Upper lobe of left lung (tissue), 6 donors: ENCODE measurements around the gene OR1J1. TPM values are rescaled to one million over a fixed set of nuclear protein-coding genes. Genes with fewer than 3 reads are reported as not detected.

Source experiments
- ATAC-seq, 2 donors: fragments of 200-7000 bp; cut with Tn5 transposase; one replicate each; pipeline ENCODE4 v1.9.1; 2022; ENCODE audit warnings: mild to moderate bottlenecking in 2 of 2, moderate library complexity in 2 of 2; ENCODE audit not compliant: low FRiP score in 2 of 2
- DNase-seq, 2 donors: peaks; one replicate each; pipeline ENCODE4 v3.0.0-alpha.2; 2019 to 2020
- H3K27ac ChIP-seq, 4 donors: fragments of 200-600 bp; sonication (generic); one replicate each; pipeline ENCODE4 v1.5.1; 2016 to 2019
- H3K27me3 ChIP-seq, 4 donors: fragments of 200-600 bp; sonication (generic); one replicate each; pipeline ENCODE4 v1.5.1; 2017 to 2019
- H3K36me3 ChIP-seq, 4 donors: fragments of 200-600 bp; sonication (generic); one replicate each; pipeline ENCODE4 v1.5.1; 2016 to 2019
- H3K4me1 ChIP-seq, 4 donors: fragments of 200-600 bp; sonication (generic); one replicate each; pipeline ENCODE4 v1.5.1; 2018 to 2019
- H3K4me3 ChIP-seq, 4 donors: fragments of 200-600 bp; sonication (generic); one replicate each; pipeline ENCODE4 v1.5.1; 2017 to 2019; ENCODE audit warnings: mild to moderate bottlenecking in 2 of 4, moderate library complexity in 1 of 4
- H3K9me3 ChIP-seq, 4 donors: fragments of 200-600 bp; sonication (generic); one replicate each; pipeline ENCODE4 v1.5.1; 2018 to 2019
- EP300 ChIP-seq, 4 donors: sonication (generic); formaldehyde crosslinking; IDR thresholded peaks; one replicate each; pipeline ENCODE4 v1.5.1; 2017; ENCODE audit warnings: antibody characterized with exemption in 4 of 4, control low read depth in 2 of 4
- POLR2A ChIP-seq, 4 donors: fragments of 450-650 bp; IDR thresholded peaks; one replicate each; pipeline ENCODE4 v1.5.1; 2016 to 2017; ENCODE audit warnings: antibody characterized with exemption in 4 of 4, mild to moderate bottlenecking in 2 of 4
- POLR2AphosphoS5 ChIP-seq, 2 donors: sonication (generic); formaldehyde crosslinking; IDR thresholded peaks; one replicate each; pipeline ENCODE4 v1.5.1; 2017; ENCODE audit warnings: antibody characterized with exemption in 2 of 2
- WGBS, 2 donors: methylation state at CpG; one replicate each; pipeline ENCODE4 v1.1.5; 2017 to 2018; 5-methylcytosine and 5-hydroxymethylcytosine counted together
- total RNA-seq, 6 donors: library from RNA; depleted of rRNA in 4 of 6; stranded (reverse); fragments of >200 nt in 4 of 6; gene quantifications; one replicate each; pipeline versions ENCODE4 v1.1.0 to v1.2.1, GENCODE V29; 2016 to 2021
- TF ChIP-seq, protein P1 (sequence below), 6 experiments: fragments of 450-650 bp in 4 of 6; fragments of 200-600 bp in 2 of 6; sonication (generic) in 2 of 6; IDR thresholded peaks; one replicate each; pipeline ENCODE4 v1.5.1; 2016 to 2019; ENCODE audit warnings: antibody characterized with exemption in 6 of 6
- donor health status: DM: no; HTN: no; CAD: no; lungs with moderate emphysema.
- donor health status: DM: no; HTN: yes; CAD: no; lungs with severe emphysema.

Gene OR1J1, protein sequence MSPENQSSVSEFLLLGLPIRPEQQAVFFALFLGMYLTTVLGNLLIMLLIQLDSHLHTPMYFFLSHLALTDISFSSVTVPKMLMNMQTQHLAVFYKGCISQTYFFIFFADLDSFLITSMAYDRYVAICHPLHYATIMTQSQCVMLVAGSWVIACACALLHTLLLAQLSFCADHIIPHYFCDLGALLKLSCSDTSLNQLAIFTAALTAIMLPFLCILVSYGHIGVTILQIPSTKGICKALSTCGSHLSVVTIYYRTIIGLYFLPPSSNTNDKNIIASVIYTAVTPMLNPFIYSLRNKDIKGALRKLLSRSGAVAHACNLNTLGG
- total RNA-seq: not detected

DNA sequence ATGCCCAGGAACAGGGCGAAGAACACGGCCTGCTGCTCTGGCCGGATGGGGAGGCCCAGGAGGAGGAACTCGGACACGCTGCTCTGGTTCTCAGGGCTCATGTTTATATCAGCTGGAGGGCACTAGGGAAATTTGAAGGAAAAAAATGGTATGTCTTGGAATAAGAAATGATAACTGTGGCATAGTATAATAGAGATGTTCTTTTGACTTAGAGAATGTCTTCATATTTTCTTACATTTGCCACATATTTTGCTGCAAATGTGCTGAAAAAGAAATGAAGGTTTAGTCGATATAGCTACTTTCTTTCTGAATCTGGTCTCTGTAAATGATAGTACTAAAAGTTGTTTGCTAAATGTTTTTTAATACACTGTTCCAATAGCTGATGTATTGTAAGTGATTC is at the start of gene OR1J1:
TSS of gene OR1J1 (minus strand) at position 101 of the 400 bp plus-strand sequence. CDS start at position 101, 0 bp downstream.
- no peaks in the 10 kb centered on the region for H3K4me1 ChIP-seq
- 92 to 93% methylated on average over 6 of the region's 6 CpGs for WGBS, 2 donors
- DNase-seq (peak in 1 of 2 donors; percentile 14), ATAC-seq (no peak)
- no peaks in the 10 kb centered on the region for H3K27me3 ChIP-seq
- no peak within 1 kb of the TSS for H3K4me3 ChIP-seq
- no peaks in the 10 kb centered on the region for H3K36me3 ChIP-seq
- no peaks in the 10 kb centered on the region for H3K9me3 ChIP-seq
- TF ChIP-seq EP300 (IDR thresholded peaks at IDR 0.05): no peak
- TF ChIP-seq, protein P1, sequence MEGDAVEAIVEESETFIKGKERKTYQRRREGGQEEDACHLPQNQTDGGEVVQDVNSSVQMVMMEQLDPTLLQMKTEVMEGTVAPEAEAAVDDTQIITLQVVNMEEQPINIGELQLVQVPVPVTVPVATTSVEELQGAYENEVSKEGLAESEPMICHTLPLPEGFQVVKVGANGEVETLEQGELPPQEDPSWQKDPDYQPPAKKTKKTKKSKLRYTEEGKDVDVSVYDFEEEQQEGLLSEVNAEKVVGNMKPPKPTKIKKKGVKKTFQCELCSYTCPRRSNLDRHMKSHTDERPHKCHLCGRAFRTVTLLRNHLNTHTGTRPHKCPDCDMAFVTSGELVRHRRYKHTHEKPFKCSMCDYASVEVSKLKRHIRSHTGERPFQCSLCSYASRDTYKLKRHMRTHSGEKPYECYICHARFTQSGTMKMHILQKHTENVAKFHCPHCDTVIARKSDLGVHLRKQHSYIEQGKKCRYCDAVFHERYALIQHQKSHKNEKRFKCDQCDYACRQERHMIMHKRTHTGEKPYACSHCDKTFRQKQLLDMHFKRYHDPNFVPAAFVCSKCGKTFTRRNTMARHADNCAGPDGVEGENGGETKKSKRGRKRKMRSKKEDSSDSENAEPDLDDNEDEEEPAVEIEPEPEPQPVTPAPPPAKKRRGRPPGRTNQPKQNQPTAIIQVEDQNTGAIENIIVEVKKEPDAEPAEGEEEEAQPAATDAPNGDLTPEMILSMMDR (IDR thresholded peaks at IDR 0.05): no peak
- TF ChIP-seq POLR2A (IDR thresholded peaks at IDR 0.05): no peak
- no peak for TF ChIP-seq POLR2AphosphoS5 (IDR thresholded peaks at IDR 0.05)
- no peak within 1 kb of the TSS for H3K27ac ChIP-seq

DNA sequence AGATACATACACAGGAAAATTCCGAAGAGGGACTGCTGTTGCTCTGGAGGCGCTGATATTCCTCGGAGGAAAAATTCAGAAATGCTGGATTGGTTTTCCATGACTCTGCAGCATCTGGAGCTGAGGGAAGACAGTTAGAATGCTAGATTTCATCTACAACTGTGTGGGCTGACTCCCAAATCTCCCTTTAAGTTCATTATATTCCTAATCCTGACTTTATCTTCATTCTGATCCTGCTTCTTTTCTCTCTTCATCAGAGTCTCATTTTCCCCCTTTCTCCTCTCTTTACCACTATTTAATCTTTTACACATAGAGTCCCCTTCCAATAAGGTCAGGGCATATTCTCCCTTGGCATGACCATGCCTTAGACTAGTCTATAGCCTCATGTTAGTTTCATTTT is 49.5 kb upstream of the OR1J1 start, which contains the start of gene OR1N1:
TSS of gene OR1N1 (minus strand) at position 101 of the 400 bp plus-strand sequence. CDS start at position 101, 0 bp downstream.
- no peaks in the 10 kb centered on the region for H3K4me1 ChIP-seq
- 76 to 88% methylated on average over 3 of the region's 3 CpGs for WGBS, 2 donors
- no peaks in the 10 kb centered on the region for H3K9me3 ChIP-seq
- no peak for DNase-seq
- no peak for TF ChIP-seq POLR2AphosphoS5 (IDR thresholded peaks at IDR 0.05)
- no peak within 1 kb of the TSS for H3K27ac ChIP-seq
- no peaks in the 10 kb centered on the region for H3K36me3 ChIP-seq
- ATAC-seq: no peak
- H3K4me3 ChIP-seq: no peak within 1 kb of the TSS
- no peaks in the 10 kb centered on the region for H3K27me3 ChIP-seq

DNA sequence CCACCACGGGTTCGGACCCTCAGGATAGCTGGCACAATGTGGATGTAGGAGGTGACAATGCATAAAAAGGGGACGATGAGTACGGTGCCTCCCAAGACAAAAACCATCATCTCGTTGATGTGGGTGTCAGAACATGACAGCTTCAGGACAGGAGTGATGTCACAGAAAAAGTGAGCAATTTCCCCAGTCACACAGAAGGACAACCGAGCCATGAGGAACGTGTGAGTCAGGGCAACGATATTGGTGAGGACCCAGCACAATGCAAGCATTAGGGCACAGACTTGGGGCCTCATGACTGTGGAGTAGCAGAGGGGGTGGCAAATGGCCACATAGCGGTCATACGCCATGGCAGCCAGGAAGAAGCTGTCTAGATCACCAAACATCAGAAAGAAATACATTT is 48.9 kb upstream of the OR1J1 start:
- TF ChIP-seq POLR2AphosphoS5 (IDR thresholded peaks at IDR 0.05): no peak
- TF ChIP-seq EP300 (IDR thresholded peaks at IDR 0.05): no peak
- TF ChIP-seq, protein P1 (IDR thresholded peaks at IDR 0.05): no peak
- no peak for TF ChIP-seq POLR2A (IDR thresholded peaks at IDR 0.05)
- Histone ChIP-seq H3K27ac (no peak overlapping the region), H3K4me1 (no peaks in the 10 kb centered on the region), H3K4me3 (no peak overlapping the region), H3K9me3 (no peaks in the 10 kb centered on the region), H3K27me3 (no peaks in the 10 kb centered on the region), H3K36me3 (no peaks in the 10 kb centered on the region)
- WGBS, 2 donors: 79 to 85% methylated on average over 10 of the region's 10 CpGs
- DNase-seq (no peak), ATAC-seq (no peak)

DNA sequence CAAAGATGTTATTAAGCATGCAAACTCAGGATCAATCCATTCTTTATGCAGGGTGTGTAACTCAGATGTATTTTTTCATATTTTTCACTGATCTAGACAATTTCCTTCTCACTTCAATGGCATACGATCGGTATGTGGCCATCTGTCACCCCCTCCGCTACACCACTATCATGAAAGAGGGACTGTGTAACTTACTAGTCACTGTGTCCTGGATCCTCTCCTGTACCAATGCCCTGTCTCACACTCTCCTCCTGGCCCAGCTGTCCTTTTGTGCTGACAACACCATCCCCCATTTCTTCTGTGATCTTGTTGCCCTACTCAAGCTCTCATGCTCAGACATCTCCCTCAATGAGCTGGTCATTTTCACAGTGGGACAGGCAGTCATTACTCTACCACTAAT is 41.6 kb upstream of the OR1J1 start:
- ATAC-seq (no peak), DNase-seq (no peak)
- Histone ChIP-seq H3K36me3 (no peaks in the 10 kb centered on the region), H3K27ac (no peak overlapping the region), H3K4me3 (no peak overlapping the region), H3K9me3 (no peaks in the 10 kb centered on the region), H3K4me1 (no peaks in the 10 kb centered on the region), H3K27me3 (no peaks in the 10 kb centered on the region)
- TF ChIP-seq POLR2AphosphoS5 (IDR thresholded peaks at IDR 0.05): no peak
- no peak for TF ChIP-seq EP300 (IDR thresholded peaks at IDR 0.05)
- TF ChIP-seq, protein P1 (IDR thresholded peaks at IDR 0.05): no peak
- no peak for TF ChIP-seq POLR2A (IDR thresholded peaks at IDR 0.05)
- 92 to 93% methylated on average over 3 of the region's 3 CpGs for WGBS, 2 donors

DNA sequence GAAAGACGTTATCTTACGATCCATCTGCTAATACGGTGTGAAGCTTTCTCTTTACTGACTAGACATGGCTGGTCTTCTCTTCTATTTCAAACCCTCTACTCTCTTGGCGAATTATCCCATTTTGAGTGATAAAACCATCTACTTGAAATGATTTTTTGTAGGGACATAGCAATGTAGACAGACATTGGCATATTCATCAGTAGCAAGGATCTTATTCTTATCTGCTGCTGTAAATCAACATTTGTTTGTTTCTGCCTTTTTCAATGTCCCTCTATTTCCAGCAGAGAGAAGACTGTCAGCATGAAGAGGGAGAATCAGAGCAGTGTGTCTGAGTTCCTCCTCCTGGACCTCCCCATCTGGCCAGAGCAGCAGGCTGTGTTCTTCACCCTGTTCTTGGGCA is 41.1 kb upstream of the OR1J1 start, which contains the start of gene OR1J4:
TSS of gene OR1J4 (plus strand) at position 301 of the 400 bp plus-strand sequence. CDS start at position 301, 0 bp downstream.
- H3K4me3 ChIP-seq: no peak within 1 kb of the TSS
- no peak for DNase-seq
- H3K4me1 ChIP-seq: no peaks in the 10 kb centered on the region
- no peak for ATAC-seq
- H3K27ac ChIP-seq: no peak within 1 kb of the TSS
- H3K36me3 ChIP-seq: no peaks in the 10 kb centered on the region
- no peak for TF ChIP-seq POLR2AphosphoS5 (IDR thresholded peaks at IDR 0.05)
- TF ChIP-seq, protein P1 (IDR thresholded peaks at IDR 0.05): no peak
- TF ChIP-seq POLR2A (IDR thresholded peaks at IDR 0.05): no peak
- no peak for TF ChIP-seq EP300 (IDR thresholded peaks at IDR 0.05)
- H3K27me3 ChIP-seq: no peaks in the 10 kb centered on the region
- WGBS, 2 donors: 63 to 69% methylated on average over 4 of the region's 4 CpGs
- H3K9me3 ChIP-seq: no peaks in the 10 kb centered on the region
